ENCODE results near the gene FAM20C. TPM values are rescaled to one million over a fixed set of nuclear protein-coding genes. Genes with fewer than 3 reads are reported as not detected.

FAM20C gene
- total and polyA plus RNA-seq, 4 donors, result 17.1 to 58.8 (median 40.8) TPM

DNA sequence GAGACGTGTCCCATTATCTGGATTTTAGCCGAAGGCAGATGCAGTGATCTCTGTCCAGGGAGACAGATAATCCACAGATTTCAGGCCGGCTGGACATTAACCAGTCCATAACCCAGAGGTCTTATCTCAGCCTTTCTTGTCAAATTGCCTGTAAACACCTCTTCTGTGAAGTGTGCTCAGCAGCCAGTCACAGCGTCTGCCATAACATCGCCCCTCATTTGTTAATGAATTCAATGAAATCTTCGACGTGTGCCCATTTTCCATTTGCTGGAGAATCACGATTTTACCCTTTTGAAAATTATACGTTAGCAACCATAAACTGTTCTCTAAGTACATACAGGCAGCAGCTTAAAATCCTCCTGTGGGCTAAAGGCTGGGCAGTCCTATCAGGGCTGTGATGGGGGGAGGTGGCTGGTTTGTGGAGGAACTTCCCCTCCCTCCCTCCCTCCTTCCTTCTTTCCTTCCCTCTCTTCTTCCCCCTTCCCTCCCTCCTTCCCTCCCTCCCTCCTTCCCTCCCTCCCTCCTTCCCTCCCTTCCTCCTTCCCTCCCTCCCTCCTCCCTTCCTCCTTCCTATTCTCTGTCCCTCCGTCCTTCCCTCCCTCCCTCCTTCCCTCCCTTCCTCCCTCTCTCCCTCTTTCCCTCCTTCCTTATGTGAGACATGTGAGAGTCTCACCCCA lies 26.6 kb upstream of the FAM20C start:
- Histone ChIP-seq H3K27ac (ENCODE audit: low read depth, low read length) (peak overlapping the region; percentile 9), H3K9me3 (ENCODE audit: control insufficient read depth, insufficient read depth, low read length) (no peaks in the 10 kb centered on the region), H3K27me3 (ENCODE audit: control insufficient read depth, insufficient read depth, low read length) (no peaks in the 10 kb centered on the region), H3K4me3 (ENCODE audit: low read depth, low read length) (no peak overlapping the region), H3K4me1 (ENCODE audit: control insufficient read depth, insufficient read depth, low read length) (peaks cover 46% of the 10 kb centered on the region), H3K36me3 (ENCODE audit: control insufficient read depth, insufficient read depth, low read length) (peaks cover 2% of the 10 kb centered on the region)
- no peak for DNase-seq (ENCODE audit: low read depth in 4 of 6, low spot score in 6 of 6)
- 62% methylated on average over 7 of the region's 10 CpGs for WGBS (ENCODE audit: insufficient coverage)

DNA sequence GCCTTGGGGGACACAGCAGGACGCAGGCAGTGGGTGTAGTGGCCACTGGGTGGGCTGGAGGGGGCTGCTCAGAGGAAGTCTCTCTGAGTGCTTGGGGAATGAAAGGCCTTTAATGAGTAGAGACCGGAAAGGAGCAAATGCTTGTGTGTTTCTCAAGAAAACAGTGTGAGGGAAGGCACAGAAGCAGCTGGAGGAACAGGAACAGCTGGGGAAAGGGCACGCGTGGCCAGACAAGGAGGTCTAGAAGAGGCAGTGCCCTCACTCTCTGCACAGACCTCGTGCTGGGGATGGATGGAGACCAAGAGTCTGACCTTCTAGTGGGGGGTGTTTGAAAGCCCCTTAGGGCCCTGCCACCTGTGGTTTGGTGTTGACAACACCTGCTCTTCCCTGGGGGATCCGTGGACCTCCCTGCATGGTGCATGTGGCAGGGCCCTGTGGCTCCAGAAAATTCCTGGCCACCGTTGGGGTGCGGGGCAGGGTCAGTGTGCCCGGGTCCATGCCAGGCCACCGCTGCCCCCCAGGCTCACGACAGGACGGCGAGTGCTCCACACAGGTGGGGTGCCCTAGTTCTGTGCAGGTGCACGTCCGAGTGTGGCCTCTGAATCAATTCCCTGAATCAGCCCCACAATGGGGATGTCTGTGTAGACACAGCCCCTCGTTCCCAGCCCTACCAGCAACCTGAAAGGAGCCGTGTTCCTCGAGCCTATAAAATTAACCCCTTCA lies 25.9 kb upstream of the FAM20C start:
- no peaks in the 10 kb centered on the region for H3K9me3 ChIP-seq (ENCODE audit: control insufficient read depth, insufficient read depth, low read length)
- DNase-seq (ENCODE audit: low read depth in 4 of 6, low spot score in 6 of 6), result peak in 1 of 6 donors; percentile 44
- peaks cover 2% of the 10 kb centered on the region for H3K36me3 ChIP-seq (ENCODE audit: control insufficient read depth, insufficient read depth, low read length)
- 57% methylated on average over 18 of the region's 18 CpGs for WGBS (ENCODE audit: insufficient coverage)
- peak overlapping the region; percentile 9 for H3K27ac ChIP-seq (ENCODE audit: low read depth, low read length)
- peaks cover 46% of the 10 kb centered on the region for H3K4me1 ChIP-seq (ENCODE audit: control insufficient read depth, insufficient read depth, low read length)
- H3K4me3 ChIP-seq (ENCODE audit: low read depth, low read length), result no peak overlapping the region
- H3K27me3 ChIP-seq (ENCODE audit: control insufficient read depth, insufficient read depth, low read length), result no peaks in the 10 kb centered on the region

DNA sequence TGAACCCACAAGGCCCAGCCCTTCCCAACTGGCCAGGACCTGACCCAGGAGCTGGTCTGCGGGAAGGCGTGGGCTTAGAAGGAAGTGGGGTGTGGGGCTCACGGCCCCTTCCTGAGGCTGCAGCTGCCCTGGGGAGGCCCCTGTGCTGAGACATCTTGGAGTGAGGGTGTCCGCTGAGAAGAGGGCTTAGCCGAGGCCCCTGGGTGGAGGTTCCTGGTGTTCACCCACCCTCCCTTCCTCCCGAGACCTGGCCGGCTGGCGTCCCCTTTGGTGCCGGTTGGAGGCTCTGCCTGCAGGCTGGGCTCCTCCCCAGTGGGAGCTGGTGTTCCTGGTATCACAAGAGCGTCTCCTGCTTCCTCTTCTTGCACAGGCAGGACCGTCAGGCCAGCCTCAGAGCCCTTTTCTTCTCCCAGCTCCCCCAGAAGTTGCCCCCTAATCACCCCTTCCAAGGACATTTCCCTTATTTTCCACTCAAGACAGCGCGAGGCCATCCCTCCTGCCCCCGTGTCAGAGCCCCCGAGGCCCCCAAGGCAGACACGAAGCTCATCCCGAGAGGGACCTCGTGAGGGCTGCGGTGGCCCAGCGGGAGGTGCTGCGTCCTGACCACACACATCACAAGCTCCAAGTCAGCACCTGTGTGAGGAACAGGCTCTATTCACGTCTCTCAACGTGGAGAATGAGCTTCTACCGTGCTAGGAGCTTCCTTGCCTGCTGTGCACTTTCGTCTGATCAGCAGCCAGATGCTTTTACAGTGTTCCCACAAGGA lies 25.1 kb upstream of the FAM20C start:
- Histone ChIP-seq H3K4me3 (ENCODE audit: low read depth, low read length) (no peak overlapping the region), H3K9me3 (ENCODE audit: control insufficient read depth, insufficient read depth, low read length) (no peaks in the 10 kb centered on the region), H3K4me1 (ENCODE audit: control insufficient read depth, insufficient read depth, low read length) (peaks cover 46% of the 10 kb centered on the region), H3K27ac (ENCODE audit: low read depth, low read length) (no peak overlapping the region), H3K36me3 (ENCODE audit: control insufficient read depth, insufficient read depth, low read length) (peaks cover 2% of the 10 kb centered on the region), H3K27me3 (ENCODE audit: control insufficient read depth, insufficient read depth, low read length) (no peaks in the 10 kb centered on the region)
- WGBS (ENCODE audit: insufficient coverage), result 80% methylated on average over 22 of the region's 25 CpGs
- no peak for DNase-seq (ENCODE audit: low read depth in 4 of 6, low spot score in 6 of 6)

DNA sequence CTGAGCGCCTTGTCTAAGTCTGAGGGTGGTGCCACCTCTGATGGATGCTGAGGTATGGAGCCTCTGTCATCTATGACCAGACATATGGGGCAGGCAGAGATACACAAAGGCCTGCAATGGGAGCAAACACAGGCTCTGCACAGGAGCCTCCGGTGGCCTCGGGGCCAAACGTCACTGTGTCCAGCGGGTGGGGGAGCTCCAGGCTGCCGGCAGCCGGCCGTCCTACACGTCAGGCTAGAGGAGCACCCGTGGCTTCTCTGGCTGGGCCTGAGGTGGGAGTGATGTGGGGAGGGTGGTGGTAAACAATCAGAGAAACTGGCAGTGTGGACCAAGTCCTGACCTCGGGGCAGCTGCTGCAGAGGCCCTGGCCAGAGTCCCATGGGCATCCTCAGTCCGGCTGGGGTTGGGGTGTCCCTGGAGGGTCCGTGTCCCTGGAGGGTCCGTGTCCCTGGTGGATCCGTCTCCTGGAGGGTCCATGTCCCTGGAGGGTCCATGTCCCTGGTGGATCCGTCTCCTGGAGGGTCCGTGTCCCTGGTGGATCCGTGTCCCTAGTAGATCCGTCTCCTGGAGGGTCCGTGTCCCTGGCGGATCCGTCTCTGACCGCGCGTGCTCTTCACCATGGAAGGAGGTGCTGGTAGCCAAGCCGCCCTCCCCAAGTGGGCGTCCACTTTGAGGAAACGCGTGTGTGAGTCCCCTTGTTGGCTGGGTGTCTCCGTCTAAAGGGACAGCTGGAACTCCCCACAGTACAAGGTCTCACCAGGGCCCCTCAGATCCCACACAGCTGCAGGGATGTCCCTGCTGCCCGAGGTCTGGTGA lies 24.2 kb upstream of the FAM20C start:
- WGBS (ENCODE audit: insufficient coverage), result 86% methylated on average over 27 of the region's 31 CpGs
- no peak for DNase-seq (ENCODE audit: low read depth in 4 of 6, low spot score in 6 of 6)
- no peaks in the 10 kb centered on the region for H3K9me3 ChIP-seq (ENCODE audit: control insufficient read depth, insufficient read depth, low read length)
- H3K4me1 ChIP-seq (ENCODE audit: control insufficient read depth, insufficient read depth, low read length), result peaks cover 43% of the 10 kb centered on the region
- no peaks in the 10 kb centered on the region for H3K27me3 ChIP-seq (ENCODE audit: control insufficient read depth, insufficient read depth, low read length)
- H3K36me3 ChIP-seq (ENCODE audit: control insufficient read depth, insufficient read depth, low read length), result peaks cover 2% of the 10 kb centered on the region
- H3K4me3 ChIP-seq (ENCODE audit: low read depth, low read length), result no peak overlapping the region
- H3K27ac ChIP-seq (ENCODE audit: low read depth, low read length), result no peak overlapping the region

DNA sequence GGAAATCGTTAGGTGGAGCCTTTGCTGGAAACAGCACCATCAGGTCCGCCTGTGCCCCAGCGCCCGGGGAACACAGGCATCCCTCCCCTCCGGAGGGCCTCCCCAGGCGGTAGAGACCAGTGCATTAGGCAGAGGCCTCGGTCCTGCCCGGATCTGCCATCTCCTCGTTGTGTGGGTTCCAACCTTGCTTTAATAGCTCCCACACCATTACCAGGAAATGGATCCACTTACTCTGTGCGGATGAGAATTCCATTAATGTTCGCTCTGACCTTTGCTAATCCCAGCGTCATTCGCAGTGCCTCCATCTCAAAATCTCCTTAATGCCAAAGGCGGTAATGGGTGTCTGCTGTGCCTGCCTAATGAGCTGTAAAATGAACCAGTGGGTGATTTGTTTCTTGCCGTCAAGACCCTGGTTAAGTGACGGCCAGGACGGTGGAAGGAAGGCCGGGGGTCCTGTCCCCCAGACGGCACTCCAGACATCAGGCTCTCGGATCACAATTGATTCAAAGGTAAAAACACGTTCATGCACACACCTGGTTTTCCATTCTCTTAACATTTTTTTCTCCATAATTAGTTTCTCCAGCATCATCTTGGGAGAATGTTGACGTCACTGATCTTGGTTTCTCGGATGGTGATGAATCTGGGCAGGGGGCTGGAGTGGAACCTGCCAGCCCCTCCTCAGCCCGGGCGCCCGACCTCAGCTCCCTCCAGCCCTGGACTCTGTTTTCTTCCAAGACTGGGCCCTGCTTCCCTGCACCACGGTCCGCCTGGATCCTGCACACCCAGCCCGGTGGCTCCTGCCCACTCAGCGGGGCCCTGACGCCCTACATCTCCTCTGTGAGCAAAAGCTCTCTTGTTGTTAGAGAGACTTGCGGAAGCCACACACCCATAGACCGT lies 22.8 kb upstream of the FAM20C start:
- Histone ChIP-seq H3K9me3 (ENCODE audit: control insufficient read depth, insufficient read depth, low read length) (no peaks in the 10 kb centered on the region), H3K4me3 (ENCODE audit: low read depth, low read length) (no peak overlapping the region), H3K27ac (ENCODE audit: low read depth, low read length) (no peak overlapping the region), H3K36me3 (ENCODE audit: control insufficient read depth, insufficient read depth, low read length) (peaks cover 2% of the 10 kb centered on the region), H3K4me1 (ENCODE audit: control insufficient read depth, insufficient read depth, low read length) (peaks cover 41% of the 10 kb centered on the region), H3K27me3 (ENCODE audit: control insufficient read depth, insufficient read depth, low read length) (no peaks in the 10 kb centered on the region)
- WGBS (ENCODE audit: insufficient coverage), result 72% methylated on average over 28 of the region's 33 CpGs
- peak in 1 of 6 donors; percentile 86 for DNase-seq (ENCODE audit: low read depth in 4 of 6, low spot score in 6 of 6)

DNA sequence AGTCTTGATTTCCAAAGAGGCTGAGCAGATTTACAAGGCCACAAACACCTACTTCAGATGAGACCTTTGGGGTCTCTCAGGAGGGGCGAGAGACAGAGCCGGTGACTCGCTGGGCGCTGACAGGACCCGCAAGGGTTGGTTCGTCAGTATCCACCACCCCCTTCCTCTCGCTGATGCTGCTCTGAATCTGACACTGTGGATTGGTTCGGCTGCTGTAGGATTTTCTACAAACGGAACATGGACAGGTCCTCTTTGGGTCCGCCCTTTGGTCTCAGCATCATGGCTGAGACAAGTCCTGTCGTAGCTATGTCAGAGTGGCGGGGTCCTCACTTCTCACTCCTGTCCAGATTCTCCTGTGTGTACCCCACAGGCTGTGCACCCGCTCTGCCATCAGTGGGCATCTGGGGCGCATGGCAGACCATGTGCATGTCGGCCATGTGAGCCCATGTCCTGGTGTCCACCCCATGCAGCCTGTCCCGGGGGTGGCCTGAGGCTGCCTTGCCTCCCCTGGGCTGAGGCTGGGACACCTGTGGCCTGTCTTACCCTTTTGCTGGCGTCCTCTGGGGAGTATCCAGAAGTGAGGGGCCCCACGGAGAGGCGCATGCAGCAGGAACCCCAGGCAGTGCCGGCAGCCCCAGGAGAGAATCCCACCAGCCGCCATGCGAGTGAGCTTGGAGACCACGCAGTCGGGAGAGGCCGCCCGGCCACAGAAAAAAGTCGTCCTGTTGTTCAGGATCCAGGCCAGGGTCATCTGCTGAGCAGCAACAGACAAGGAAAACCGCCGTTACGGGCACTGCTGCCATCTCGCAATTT lies 21.6 kb upstream of the FAM20C start:
- Histone ChIP-seq H3K36me3 (ENCODE audit: control insufficient read depth, insufficient read depth, low read length) (peaks cover 2% of the 10 kb centered on the region), H3K4me1 (ENCODE audit: control insufficient read depth, insufficient read depth, low read length) (peaks cover 41% of the 10 kb centered on the region), H3K4me3 (ENCODE audit: low read depth, low read length) (no peak overlapping the region), H3K27ac (ENCODE audit: low read depth, low read length) (no peak overlapping the region), H3K27me3 (ENCODE audit: control insufficient read depth, insufficient read depth, low read length) (no peaks in the 10 kb centered on the region), H3K9me3 (ENCODE audit: control insufficient read depth, insufficient read depth, low read length) (no peaks in the 10 kb centered on the region)
- 89% methylated on average over 30 of the region's 31 CpGs for WGBS (ENCODE audit: insufficient coverage)
- DNase-seq (ENCODE audit: low read depth in 4 of 6, low spot score in 6 of 6), result no peak

DNA sequence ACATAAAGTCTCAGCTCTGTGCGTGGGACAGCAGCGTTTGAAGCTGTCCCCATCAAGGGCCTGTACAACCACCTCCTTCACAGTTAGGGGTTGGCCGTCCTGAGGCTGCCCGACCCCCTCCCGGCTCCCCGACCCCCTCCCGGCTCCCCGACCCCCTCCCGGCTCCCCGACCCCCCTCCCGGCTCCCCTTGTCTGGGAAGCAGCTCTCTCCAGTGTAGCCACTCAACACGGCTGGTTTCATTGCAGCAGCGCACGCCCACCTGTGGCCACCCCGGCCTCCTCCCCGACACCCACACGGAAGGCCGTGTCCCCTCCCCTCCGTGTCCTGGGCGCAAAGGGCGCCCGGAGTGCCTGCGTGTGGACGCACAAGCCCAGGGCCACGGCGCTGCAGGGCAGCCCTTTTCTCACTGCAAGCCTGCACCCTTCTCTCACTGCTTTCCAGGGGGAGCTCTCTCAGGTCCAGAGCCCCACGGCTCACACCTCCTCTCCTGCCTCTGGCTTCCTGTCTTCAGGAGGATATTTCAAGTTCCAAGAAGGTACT lies 20.9 kb upstream of the FAM20C start:
- no peaks in the 10 kb centered on the region for H3K27me3 ChIP-seq (ENCODE audit: control insufficient read depth, insufficient read depth, low read length)
- no peaks in the 10 kb centered on the region for H3K9me3 ChIP-seq (ENCODE audit: control insufficient read depth, insufficient read depth, low read length)
- H3K4me3 ChIP-seq (ENCODE audit: low read depth, low read length), result no peak overlapping the region
- DNase-seq (ENCODE audit: low read depth in 4 of 6, low spot score in 6 of 6), result no peak
- H3K27ac ChIP-seq (ENCODE audit: low read depth, low read length), result no peak overlapping the region
- H3K4me1 ChIP-seq (ENCODE audit: control insufficient read depth, insufficient read depth, low read length), result peaks cover 37% of the 10 kb centered on the region
- H3K36me3 ChIP-seq (ENCODE audit: control insufficient read depth, insufficient read depth, low read length), result peaks cover 2% of the 10 kb centered on the region
- WGBS (ENCODE audit: insufficient coverage), result 84% methylated on average over 18 of the region's 27 CpGs

DNA sequence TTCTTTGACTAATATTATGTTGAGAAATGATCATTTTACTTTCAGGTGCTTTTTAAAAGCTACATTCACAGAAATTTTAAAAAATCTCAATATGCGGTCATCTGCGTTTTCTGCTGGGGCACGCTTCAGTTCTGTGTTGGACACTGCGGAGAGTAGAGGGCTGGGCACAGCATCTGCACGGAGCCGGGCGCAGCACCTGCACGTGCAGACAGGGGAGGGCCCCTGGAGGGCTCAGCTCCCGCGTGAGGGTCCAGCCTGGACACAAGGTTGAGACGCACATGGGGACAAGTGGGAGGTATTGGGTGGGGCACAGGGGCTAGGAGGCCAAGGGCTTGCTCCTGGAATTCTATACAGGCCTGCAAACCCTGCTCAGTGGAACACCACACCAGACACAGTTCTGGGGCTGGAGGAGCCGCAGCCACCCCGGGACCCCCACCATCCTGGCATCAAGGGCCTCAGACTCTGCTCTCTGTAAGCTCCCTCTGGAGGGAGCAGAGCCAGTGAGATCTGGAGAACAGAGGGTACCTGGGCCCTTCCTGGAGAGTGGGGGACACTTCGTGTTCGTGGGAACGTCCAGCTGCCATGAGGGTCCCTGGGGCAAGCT lies 20.4 kb upstream of the FAM20C start:
- Histone ChIP-seq H3K9me3 (ENCODE audit: control insufficient read depth, insufficient read depth, low read length) (no peaks in the 10 kb centered on the region), H3K36me3 (ENCODE audit: control insufficient read depth, insufficient read depth, low read length) (peaks cover 2% of the 10 kb centered on the region), H3K4me1 (ENCODE audit: control insufficient read depth, insufficient read depth, low read length) (peaks cover 31% of the 10 kb centered on the region), H3K27me3 (ENCODE audit: control insufficient read depth, insufficient read depth, low read length) (no peaks in the 10 kb centered on the region), H3K4me3 (ENCODE audit: low read depth, low read length) (no peak overlapping the region), H3K27ac (ENCODE audit: low read depth, low read length) (no peak overlapping the region)
- 87% methylated on average over 14 of the region's 16 CpGs for WGBS (ENCODE audit: insufficient coverage)
- no peak for DNase-seq (ENCODE audit: low read depth in 4 of 6, low spot score in 6 of 6)
